Activated CD4-positive, alpha-beta T cell treated with anti-CD3 and anti-CD28 coated beads, Interleukin-10, Interleukin-2, amounts not matched to agents 100 ng/mL and 50 ng/mL, durations not matched to agents 16 hours and 8 hours (primary cell): Measurements from ENCODE around the gene LDAF1.
"Not testable (repeated sequence)": the region's sequence is repeated elsewhere in the genome, so short reads cannot be mapped to it uniquely, and the experiment has no call there.

ENCODE experiments used
- DNase-seq: peaks from one replicate; pipeline ENCODE4 v3.0.0-alpha.2; 2020

Gene LDAF1

GRCh38 chr16:21163576-21163975, 5.1 kb downstream of the LDAF1 start:
- DNase-seq, result no peak

GRCh38 chr16:21164521-21165168, 6.2 kb downstream of the LDAF1 start:
- no peak for DNase-seq

- DNase-seq, result no peak
Measured at GRCh38 chr16:21166561-21166961, 8.1 kb downstream of the LDAF1 start.

GRCh38 chr16:21167360-21167759, 8.9 kb downstream of the LDAF1 start:
- no peak for DNase-seq

- DNase-seq, result no peak
Measured at GRCh38 chr16:21167929-21168602, 9.6 kb downstream of the LDAF1 start.

GRCh38 chr16:21169249-21169981, 10.9 kb downstream of the LDAF1 start:
- DNase-seq, result no peak

- DNase-seq, result not testable (repeated sequence)
Measured at GRCh38 chr16:21170116-21170515, 11.6 kb downstream of the LDAF1 start.

GRCh38 chr16:21172650-21173049, 14.2 kb downstream of the LDAF1 start:
- DNase-seq, result no peak

GRCh38 chr16:21175397-21175796, 16.9 kb downstream of the LDAF1 start:
- DNase-seq, result no peak

GRCh38 chr16:21179126-21179982, 20.9 kb downstream of the LDAF1 start:
- no peak for DNase-seq

GRCh38 chr16:21179983-21180365, 21.5 kb downstream of the LDAF1 start:
- DNase-seq, result no peak

- no peak for DNase-seq
Measured at GRCh38 chr16:21183995-21184394, 25.5 kb downstream of the LDAF1 start.

GRCh38 chr16:21184834-21185233, 26.4 kb downstream of the LDAF1 start:
- peak; percentile 53 for DNase-seq

GRCh38 chr16:21185659-21186325, 27.3 kb downstream of the LDAF1 start:
- DNase-seq, result no peak

GRCh38 chr16:21186326-21186691, 27.8 kb downstream of the LDAF1 start:
- DNase-seq, result no peak

- DNase-seq, result no peak
Measured at GRCh38 chr16:21189311-21189710, 30.8 kb downstream of the LDAF1 start.

- no peak for DNase-seq
Measured at GRCh38 chr16:21190013-21190412, 31.5 kb downstream of the LDAF1 start.

GRCh38 chr16:21190599-21190998, 32.1 kb downstream of the LDAF1 start:
- DNase-seq, result no peak

- DNase-seq, result no peak
Measured at GRCh38 chr16:21192991-21193390, 34.5 kb downstream of the LDAF1 start.

GRCh38 chr16:21194771-21195301, 36.4 kb downstream of the LDAF1 start:
- no peak for DNase-seq

- DNase-seq, result not testable (repeated sequence)
Measured at GRCh38 chr16:21195330-21195729, 36.9 kb downstream of the LDAF1 start.

- no peak for DNase-seq
Measured at GRCh38 chr16:21197112-21197511, 38.6 kb downstream of the LDAF1 start.
